GM19467 (cell line): Measurements from ENCODE around the gene MVK.

Experiments used
- ATAC-seq: cut with Tn5 transposase; IDR thresholded peaks from one replicate; pipeline ENCODE4 v1.9.1; 2021; ENCODE audit warnings: mild to moderate bottlenecking, moderate library complexity; ENCODE audit not compliant: unreplicated experiment

The MVK gene

DNA sequence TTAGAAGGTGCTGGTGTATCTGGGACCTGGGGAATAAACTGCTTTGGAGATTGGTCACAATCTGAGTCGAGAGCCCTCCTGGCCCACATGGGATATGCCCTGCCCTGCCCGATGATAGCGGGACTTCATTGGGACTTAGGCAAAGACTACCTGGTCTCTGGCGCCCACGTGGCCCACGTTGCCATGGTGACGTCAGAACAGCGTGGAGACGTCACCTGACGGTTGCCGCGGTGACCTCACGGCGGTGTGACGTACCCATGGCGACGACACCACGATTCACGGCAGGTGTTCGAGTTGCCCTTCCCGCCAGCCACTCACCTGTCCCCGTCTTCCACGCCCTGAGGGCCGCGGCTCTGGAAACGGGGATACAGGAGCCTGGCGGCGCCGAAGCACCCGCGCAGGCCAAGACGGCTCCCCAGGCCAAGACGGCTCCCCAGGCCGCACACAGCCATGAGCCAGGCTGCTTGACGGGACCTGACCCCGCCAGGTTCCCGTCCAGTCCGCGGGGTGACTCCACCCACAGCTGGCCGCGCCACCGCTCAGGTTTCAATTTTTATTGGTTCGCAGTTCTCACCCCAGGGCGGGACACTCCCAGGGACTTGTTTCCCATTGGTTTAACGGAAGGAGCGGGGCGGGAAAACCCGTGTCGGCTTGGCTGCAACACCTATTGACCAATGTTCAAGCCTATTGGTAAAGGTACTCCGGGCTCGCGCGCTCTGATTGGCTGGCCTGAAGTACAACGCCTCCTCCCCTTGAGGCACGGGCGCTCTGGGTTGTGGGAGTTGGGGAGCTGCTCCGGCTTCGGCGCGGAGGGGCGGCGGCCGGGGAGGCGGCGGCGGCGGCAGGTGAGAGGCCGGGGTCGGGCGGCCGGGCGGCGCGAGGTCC lies at the start of gene MVK, which contains the start of gene MMAB:
Gene MVK, plus strand, starts transcription at position 766 of the 885 bp plus-strand sequence. CDS start 1,029 bp downstream, outside the sequence.
Gene MMAB, minus strand, starts transcription at position 476 of the 885 bp plus-strand sequence. Its CDS starts 24 bp downstream, at position 452.
- ATAC-seq = peak; percentile 90

DNA sequence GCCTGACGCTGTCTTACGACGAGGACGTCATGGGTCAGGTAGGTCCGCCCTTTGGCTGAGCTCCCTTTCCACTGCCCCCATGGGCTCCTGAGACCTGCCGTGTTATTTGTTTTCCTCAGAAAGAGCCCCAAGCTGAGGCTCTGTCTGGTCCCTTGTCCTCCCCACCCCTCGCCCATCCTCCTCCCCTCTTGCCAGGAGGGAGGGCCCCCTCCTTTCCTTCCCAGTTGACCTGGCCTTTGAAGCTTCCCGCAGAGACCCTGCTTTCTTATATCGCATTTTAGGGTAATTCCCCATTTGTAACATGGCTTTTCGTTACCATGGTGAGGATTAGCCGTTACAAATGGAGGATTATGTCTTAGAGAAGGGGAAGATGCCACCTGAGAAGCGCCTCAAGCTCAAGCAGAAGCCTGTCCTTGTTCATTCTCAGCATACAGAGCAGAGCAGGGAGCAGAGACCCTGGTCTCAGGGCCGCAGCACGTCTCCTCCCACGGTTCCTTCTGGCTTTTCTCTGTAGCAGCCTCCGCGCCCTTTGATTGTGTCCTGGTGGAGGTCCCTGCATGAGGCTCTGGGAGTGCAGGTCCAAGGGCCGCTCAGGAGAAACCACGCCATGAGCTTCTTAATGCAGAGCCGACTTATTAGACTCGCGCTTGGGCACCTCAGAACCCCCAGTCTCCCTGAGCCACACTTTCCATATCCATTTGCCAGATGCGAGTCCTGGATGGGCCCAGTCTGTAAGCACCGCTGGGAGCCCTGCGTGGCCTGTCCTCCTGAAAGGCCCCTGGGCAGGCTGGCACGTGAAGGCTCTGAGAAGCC lies 48.9 kb upstream of the MVK start:
- ATAC-seq = no peak

DNA sequence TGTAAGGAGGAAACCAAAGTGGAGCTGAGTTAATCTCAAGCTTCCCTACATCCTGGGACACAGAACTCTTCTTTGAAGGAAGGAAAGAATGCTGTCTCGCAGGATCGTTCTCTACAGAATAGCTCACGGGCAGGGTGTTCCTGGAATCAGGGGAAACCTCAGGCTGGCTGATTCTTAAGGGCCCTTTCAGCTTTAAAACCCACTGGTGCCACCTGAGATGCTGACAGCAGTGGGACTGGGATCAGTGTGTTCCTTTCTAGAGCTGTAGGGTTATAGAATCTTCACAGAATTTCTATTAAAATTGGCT lies 48.4 kb upstream of the MVK start:
- ATAC-seq = no peak

DNA sequence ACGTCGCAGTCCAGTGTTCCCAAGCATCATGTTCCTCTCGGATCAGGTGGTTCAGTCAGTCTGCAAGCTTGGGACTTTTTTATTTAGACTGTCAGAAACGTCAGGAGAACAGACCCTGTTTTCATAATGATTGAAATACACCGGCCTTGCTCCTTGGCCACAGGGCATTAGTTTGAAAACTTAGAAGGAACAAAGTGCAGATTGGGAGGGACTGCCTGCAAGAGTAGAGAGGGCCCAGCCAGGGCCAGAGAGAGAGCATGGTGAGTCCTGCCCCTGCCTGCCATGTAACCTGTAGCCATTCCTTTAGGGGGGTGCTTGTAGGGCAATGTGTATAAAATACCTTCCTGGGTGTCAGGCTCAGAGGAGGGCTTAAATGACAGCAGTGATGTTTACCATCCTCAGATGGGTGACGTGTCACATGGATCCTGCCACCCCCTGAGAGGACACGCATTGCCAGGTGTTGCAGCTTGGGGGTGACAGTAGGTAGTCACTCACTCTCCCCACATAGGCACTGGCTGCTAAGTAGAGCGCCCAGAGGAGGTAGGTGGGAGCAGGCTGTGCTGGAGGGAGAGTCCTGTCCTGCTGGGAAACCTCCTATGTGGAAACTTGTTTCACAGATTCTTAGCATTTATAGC lies 46.0 kb upstream of the MVK start:
- no peak for ATAC-seq

DNA sequence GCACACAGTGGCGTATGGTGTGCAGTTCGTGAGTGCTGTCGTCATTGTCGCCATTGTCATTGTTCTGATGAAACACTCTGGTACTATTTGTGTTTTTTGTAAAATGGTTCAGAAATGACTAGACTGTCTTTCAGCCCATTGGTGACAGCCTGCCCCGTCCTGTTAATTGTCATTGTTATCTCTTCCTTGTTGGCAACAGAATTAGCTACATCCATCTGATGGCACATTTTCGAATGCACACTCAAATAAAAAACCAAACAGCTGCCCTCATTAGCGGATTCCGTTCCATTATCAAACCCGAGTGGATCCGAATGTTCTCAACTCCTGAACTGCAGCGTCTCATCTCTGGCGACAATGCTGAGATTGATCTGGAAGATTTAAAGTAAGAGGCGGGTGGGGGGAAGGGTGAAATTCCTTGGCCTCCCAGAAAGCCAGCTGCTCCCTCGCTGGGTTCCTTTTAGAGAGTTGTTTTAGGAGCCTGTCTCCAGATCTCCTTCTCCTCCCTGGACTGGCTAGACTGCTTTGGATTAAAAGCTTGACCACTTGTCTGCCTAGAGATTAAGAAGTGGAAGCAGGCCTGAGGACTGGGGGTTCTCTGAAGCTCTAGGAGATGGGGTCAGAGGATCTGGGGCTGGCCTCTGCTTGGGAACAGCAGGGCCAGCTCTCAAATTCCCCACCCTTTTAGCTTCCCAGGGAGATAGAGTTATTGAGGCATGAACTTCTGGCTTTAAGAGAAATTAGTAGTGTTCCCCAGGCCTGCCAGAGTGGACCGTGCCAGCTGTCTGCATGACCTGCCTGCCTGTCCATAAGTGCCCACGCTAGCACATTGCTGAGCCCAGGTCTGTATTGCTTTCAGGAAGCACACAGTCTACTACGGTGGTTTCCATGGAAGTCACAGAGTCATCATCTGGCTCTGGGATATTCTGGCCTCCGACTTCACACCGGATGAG lies 43.6 kb upstream of the MVK start:
- no peak for ATAC-seq

DNA sequence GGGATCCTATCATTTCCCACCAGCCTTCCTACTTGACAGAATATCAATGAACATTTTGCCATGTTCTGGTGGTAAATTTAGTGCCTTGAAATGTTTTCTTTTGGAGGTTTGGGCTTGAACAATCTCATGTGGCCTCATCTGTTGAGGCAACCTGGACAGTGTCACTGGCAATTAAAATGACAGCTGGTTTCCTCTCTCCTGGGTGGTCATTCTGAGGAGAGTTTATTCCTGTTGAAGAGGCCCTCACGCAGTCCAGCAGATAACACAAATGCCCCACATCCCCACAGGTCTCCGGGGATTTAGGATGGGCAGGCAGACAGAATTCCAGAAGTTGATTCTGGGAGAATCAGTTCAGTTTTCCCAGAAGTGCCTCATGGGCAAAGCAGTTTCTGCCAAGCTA lies 42.2 kb upstream of the MVK start:
- ATAC-seq = no peak

DNA sequence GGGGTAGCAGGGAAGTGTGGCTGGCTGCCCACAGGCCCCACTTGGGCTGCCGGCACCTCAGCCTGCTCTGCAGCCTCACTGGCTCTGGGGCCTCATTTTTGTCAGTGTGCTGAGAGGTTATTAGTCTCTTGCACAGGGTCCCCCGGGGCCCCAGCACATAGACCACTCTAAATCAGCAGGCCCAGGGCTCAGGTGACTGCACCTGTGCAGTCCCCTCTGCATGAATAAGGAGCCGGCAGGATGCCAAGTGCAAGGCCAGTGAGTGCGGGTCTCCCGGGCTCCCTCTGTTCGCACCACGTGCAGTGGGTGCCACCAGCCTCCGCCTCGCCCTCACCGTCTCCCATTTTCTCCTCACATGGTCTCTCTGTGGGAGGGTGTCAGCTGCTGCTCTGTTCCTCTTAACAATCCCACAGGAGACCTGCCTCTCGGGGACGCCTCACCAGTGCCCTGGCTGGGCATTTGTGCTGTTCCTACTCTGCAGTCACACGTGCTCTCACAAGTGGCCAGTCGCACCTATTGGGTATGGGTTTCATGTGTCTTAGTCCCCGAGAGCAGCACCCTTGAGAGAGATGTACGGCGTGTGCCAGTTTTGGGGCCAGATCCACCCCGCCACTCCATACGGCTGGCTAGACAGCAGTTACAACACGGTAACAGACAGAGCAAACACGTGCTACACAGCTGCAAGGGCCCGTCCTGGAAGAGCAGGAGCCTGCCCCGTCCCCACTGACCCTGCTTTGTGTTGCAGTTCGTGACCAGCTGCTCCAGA lies 40.7 kb upstream of the MVK start:
- ATAC-seq = no peak

DNA sequence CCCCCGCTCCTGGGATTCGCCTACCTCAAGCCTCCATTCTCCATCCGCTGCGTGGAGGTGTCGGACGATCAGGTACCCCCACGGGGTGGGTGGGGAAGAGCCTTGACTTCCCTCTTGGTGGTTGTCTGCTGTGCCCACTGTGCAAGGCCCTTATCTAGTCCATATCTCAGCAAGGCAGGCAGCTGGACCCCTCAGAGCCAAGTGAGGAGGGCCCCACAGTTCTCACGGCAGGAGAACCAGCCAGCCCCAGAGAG lies 40.2 kb upstream of the MVK start:
- no peak for ATAC-seq

DNA sequence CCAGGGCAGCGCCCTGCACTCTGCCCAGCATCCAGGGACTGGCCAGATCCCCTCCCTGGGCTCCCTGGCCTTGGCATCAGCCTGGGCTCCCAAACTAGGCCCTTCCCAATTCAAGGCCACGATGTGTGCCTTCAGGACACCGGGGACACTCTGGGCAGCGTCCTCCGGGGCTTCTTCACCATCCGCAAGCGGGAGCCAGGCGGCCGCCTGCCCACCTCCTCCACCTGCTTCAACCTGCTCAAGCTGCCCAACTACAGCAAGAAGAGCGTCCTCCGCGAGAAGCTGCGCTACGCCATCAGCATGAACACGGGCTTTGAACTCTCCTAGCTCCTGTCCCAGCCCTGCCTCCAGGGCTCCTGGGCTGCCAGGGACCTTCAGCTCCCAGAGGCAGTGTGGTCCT lies 39.1 kb upstream of the MVK start:
- ATAC-seq = no peak

DNA sequence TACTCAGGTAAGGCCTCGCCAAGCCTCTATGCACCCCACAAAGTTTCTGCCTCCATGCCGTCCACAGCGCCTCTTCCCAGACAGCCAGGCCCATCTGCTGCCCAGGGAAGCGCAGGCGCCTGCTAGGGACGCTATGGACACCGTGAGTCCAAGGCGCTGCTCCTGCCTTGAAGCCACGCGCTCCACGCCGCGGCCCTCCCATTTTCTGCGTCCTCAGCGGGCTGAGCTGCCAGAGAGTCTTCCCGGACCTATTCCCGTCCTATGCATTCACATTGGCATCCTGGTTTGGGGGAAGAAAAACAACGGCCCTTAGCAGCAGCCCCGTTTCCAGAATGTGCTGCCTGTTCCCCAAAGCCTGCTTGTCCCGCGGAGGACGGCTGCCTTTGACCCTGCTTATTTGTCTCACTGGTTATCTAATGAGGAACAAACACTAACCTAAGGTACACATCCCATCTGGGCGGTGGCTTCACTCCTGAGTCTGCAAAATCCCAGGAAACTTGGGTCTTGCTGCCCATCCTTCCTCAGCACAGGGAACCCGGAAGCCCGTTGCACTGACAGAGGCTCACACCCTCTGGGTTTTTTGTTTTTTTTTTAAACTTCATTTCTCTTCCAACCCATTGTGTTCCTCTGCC lies 38.2 kb upstream of the MVK start:
- ATAC-seq = no peak

DNA sequence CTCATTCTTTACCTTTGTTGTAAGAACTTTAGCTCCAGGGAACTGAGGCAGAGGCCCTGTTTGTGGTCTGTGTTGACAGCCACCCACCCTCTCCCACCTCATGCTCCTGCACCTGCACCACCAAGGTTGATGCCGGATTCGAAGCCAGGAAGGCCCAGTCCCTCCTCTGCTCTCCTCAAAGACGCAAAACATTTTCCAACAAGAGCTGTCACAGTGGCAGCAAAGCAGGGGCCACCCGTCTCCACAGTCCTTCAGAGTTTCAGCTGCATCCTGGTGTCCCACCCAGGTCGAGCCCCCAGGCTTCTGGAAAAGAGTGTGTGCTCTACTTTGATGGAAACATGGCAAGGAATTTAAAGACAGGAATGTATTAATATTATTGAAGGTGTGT lies 37.7 kb upstream of the MVK start:
- no peak for ATAC-seq

DNA sequence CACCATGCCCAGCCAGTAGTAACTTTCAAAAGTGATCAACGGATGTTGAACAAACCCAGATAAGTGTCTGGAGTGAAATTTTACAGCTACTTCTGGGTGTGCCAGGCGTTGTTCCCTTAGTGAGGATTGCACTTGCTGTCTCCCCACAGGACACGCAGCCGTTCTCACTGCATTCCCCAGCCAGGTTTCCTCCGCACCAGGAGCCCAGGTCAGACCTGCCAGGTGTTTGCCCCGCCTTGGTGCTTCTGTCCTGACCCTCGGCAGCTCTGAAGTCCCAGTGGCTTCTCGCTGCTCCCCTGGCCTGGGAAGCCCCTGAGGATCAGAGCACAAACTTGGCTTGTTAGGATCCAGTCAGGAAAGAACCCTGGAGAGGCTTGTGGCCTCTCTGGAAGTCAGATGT lies 36.5 kb upstream of the MVK start:
- ATAC-seq = no peak

DNA sequence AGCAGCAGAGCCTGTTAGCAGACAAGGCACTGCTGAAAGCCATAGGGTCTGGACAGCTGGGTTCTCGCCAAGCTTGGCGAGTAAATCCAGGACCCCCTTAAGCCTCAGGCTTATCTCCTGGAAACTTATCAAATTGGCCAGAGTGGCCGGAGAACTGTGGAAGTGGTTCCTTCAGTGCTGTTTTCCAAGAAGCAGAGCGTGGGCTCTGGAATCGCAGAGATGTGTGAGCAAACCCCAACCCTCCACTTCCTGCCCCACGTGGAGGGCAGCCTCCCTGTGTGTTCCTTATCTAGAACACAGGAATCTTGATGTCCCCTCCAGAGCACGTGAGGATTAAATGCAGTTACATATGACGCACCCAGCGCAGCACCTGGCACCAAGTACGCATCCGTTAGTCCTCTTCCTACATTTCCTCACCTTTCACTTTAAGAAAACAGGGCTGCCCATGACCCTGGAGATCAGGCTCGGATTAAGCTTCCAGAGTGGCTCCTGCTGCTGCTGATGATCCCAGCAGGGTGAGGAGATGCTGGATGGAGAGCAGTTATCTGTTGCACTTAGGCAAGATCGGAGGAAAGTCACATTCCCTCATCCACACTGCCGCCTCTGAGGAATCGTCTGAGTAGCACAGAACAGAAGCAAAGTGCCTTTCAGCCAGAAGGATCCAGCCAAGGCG lies 35.3 kb upstream of the MVK start:
- ATAC-seq = no peak

DNA sequence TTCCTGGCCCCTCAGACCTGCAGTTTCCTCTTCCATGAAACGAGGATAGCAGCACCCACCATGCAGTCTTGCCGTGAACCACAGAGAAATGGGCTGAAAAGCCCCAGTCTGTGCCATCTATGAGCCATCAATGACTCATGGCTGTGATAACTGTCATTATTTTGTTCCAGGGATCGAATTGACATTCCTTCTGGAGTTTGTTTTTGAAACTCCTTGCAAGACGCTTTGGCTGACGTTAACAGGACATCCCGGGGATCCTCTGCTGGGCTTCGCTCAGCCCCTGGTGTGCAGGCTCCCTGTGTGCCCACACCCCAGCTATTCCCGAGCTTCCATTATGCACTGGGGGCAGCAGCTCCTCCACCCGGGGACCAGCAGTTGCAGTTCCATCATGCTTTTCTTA lies 34.1 kb upstream of the MVK start:
- ATAC-seq = no peak

DNA sequence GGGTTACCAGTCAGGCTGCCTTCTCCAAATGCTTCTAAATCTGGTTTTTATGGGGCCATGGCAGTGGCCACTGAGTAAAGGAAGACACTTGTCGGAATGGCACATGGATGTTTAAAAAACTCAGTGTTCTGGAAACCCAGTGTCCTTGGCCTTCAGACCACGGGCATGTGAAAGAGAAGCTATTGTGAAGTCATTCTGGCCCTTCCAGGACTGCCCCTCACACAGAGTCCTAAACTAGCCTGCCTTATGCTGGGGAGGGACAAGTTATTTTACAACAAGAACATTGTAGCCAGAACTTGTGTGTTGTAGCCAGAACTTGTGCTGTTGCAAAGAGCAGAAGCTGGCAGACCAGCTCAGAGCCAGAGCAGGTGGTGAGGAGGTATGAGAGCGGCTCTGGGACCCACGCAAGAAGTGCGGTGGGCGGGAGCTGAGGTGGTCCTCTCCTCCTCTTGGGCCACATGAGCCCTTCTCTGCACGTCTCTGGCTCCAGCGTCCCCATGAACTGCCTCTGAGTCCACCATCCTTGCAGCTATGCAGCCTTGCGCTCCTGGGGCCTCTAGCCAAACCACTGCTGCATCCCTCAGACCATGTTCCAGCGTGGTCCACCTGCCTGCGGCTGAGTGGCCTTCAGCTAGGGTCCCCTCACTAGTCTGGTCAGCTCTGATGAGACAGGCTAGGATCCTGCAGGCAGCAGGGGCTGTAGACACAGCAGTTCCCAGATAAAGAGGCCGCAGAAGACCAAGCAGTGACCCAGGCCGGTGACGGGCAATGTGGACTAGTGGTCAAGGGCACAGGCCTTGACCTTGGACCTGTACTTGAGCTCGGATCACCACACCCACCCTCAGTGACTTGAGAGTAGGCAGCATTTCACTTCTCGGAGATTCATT lies 32.8 kb upstream of the MVK start:
- no peak for ATAC-seq

DNA sequence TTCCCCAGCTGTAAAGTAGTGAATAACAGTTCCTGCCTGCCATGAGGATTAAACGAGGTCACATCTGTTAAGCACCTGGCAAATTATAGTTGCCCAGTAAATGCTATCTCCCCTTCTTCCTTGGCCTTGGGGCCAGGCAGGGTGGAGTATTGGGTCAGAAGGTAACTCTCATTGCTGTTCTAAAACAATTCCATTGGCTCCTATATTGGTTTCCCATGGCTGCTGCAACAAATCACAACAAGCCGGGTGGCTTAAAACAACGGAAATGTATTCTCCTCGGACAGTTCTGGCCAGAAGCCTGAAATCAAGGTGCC lies 32.2 kb upstream of the MVK start:
- ATAC-seq = no peak

DNA sequence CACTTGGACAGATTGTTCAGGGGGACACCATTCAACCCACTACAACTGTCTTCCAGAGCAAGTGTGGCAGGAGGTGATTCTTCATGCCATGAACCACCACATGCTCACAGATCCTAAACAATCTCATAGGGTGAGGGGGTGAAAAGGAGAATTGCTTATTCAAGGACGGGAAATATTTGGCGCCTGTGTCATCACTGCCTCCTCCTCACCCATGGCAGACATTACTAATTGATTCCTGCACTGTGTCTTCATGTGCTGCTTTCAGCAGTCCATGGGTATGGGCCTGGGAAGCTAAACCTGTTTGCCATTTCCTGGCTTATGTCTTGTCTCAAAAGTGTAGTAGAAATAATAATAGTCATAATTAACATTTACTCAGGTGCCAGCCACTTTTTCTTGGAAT lies 31.6 kb upstream of the MVK start:
- no peak for ATAC-seq

DNA sequence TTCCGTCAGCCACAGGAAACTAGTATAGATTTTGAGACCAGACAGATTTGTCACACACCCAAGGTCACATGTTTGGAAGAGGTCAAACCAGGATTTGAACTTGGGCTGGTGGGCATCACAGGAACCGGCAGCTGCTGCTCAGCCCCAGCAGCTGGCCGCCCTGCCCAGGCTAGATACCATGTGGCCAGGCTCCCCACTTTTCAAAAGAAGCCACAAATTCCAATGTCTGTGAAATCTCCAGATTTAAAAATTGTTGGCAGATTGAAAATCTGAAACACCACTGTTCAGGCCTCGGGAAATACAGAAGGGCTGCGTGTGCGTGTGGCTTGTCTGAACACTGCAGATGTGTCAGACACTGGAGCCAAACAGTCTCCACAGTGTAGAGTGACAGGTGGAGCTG lies 30.7 kb upstream of the MVK start:
- no peak for ATAC-seq
